Upper lobe of left lung (tissue), 6 donors: ENCODE measurements around the gene UXS1. TPM values are rescaled to one million over a fixed set of nuclear protein-coding genes. Genes with fewer than 3 reads are reported as not detected.
"Not testable (repeated sequence)": the region's sequence is repeated elsewhere in the genome, so short reads cannot be mapped to it uniquely, and the experiment has no call there.

Experiments used
- ATAC-seq, 2 donors: fragments of 200-7000 bp; cut with Tn5 transposase; one replicate each; pipeline ENCODE4 v1.9.1; 2022; ENCODE audit warnings: mild to moderate bottlenecking in 2 of 2, moderate library complexity in 2 of 2; ENCODE audit not compliant: low FRiP score in 2 of 2
- DNase-seq, 2 donors: peaks; one replicate each; pipeline ENCODE4 v3.0.0-alpha.2; 2019 to 2020
- H3K27ac ChIP-seq, 4 donors: fragments of 200-600 bp; sonication (generic); one replicate each; pipeline ENCODE4 v1.5.1; 2016 to 2019
- H3K27me3 ChIP-seq, 4 donors: fragments of 200-600 bp; sonication (generic); one replicate each; pipeline ENCODE4 v1.5.1; 2017 to 2019
- H3K36me3 ChIP-seq, 4 donors: fragments of 200-600 bp; sonication (generic); one replicate each; pipeline ENCODE4 v1.5.1; 2016 to 2019
- H3K4me1 ChIP-seq, 4 donors: fragments of 200-600 bp; sonication (generic); one replicate each; pipeline ENCODE4 v1.5.1; 2018 to 2019
- H3K4me3 ChIP-seq, 4 donors: fragments of 200-600 bp; sonication (generic); one replicate each; pipeline ENCODE4 v1.5.1; 2017 to 2019; ENCODE audit warnings: mild to moderate bottlenecking in 2 of 4, moderate library complexity in 1 of 4
- H3K9me3 ChIP-seq, 4 donors: fragments of 200-600 bp; sonication (generic); one replicate each; pipeline ENCODE4 v1.5.1; 2018 to 2019
- CTCF ChIP-seq, 6 experiments: fragments of 450-650 bp in 4 of 6; fragments of 200-600 bp in 2 of 6; sonication (generic) in 2 of 6; IDR thresholded peaks; one replicate each; pipeline ENCODE4 v1.5.1; 2016 to 2019; ENCODE audit warnings: antibody characterized with exemption in 6 of 6
- EP300 ChIP-seq, 4 donors: sonication (generic); formaldehyde crosslinking; IDR thresholded peaks; one replicate each; pipeline ENCODE4 v1.5.1; 2017; ENCODE audit warnings: antibody characterized with exemption in 4 of 4, control low read depth in 2 of 4
- POLR2A ChIP-seq, 4 donors: fragments of 450-650 bp; IDR thresholded peaks; one replicate each; pipeline ENCODE4 v1.5.1; 2016 to 2017; ENCODE audit warnings: antibody characterized with exemption in 4 of 4, mild to moderate bottlenecking in 2 of 4
- POLR2AphosphoS5 ChIP-seq, 2 donors: sonication (generic); formaldehyde crosslinking; IDR thresholded peaks; one replicate each; pipeline ENCODE4 v1.5.1; 2017; ENCODE audit warnings: antibody characterized with exemption in 2 of 2
- WGBS, 2 donors: methylation state at CpG; one replicate each; pipeline ENCODE4 v1.1.5; 2017 to 2018; 5-methylcytosine and 5-hydroxymethylcytosine counted together
- total RNA-seq, 6 donors: library from RNA; depleted of rRNA in 4 of 6; stranded (reverse); fragments of >200 nt in 4 of 6; gene quantifications; one replicate each; pipeline versions ENCODE4 v1.1.0 to v1.2.1, GENCODE V29; 2016 to 2021
- donor health status: DM: no; HTN: no; CAD: no; lungs with moderate emphysema.
- donor health status: DM: no; HTN: yes; CAD: no; lungs with severe emphysema.

The UXS1 gene
- total RNA-seq, 6 donors from 2014 or later, result 53.1 to 183 (median 93.5) TPM

GRCh38 chr2:106140113-106140512 lies 54.0 kb downstream of the UXS1 start:
- peaks cover 10 to 24% (median 14%) of the 10 kb centered on the region in 4 donors for H3K4me1 ChIP-seq
- H3K36me3 ChIP-seq, result peaks cover 0 to 6% (median 2%) of the 10 kb centered on the region in 4 donors
- WGBS, 2 donors, result 55 to 65% methylated on average over 6 of the region's 6 CpGs
- no peaks in the 10 kb centered on the region for H3K27me3 ChIP-seq
- TF ChIP-seq EP300 (IDR thresholded peaks at IDR 0.05), result no peak
- no peak for TF ChIP-seq POLR2AphosphoS5 (IDR thresholded peaks at IDR 0.05)
- no peak for TF ChIP-seq POLR2A (IDR thresholded peaks at IDR 0.05)
- TF ChIP-seq CTCF (IDR thresholded peaks at IDR 0.05), result no peak
- H3K27ac ChIP-seq, result peak overlapping the region in 2 of 4 donors; percentile 22 to 29
- ATAC-seq (no peak), DNase-seq (peak in 1 of 2 donors; percentile 49)
- H3K4me3 ChIP-seq, result no peak overlapping the region
- no peaks in the 10 kb centered on the region for H3K9me3 ChIP-seq

- peak overlapping the region; percentile 20 to 74 (median 64) for H3K27ac ChIP-seq
- WGBS, 2 donors, result 54 to 66% methylated on average over 10 of the region's 10 CpGs
- DNase-seq (no peak), ATAC-seq (no peak)
- no peaks in the 10 kb centered on the region for H3K27me3 ChIP-seq
- no peaks in the 10 kb centered on the region for H3K9me3 ChIP-seq
- TF ChIP-seq CTCF (IDR thresholded peaks at IDR 0.05), result no peak
- TF ChIP-seq EP300 (IDR thresholded peaks at IDR 0.05), result no peak
- no peak for TF ChIP-seq POLR2AphosphoS5 (IDR thresholded peaks at IDR 0.05)
- TF ChIP-seq POLR2A (IDR thresholded peaks at IDR 0.05), result no peak
- H3K4me3 ChIP-seq, result no peak overlapping the region
- peaks cover 10 to 24% (median 14%) of the 10 kb centered on the region in 4 donors for H3K4me1 ChIP-seq
- peaks cover 0 to 6% (median 0%) of the 10 kb centered on the region in 4 donors for H3K36me3 ChIP-seq
Observed at GRCh38 chr2:106139238-106139935, 54.7 kb downstream of the UXS1 start.

- Histone ChIP-seq H3K4me3 (no peak overlapping the region), H3K36me3 (peaks cover 0 to 6% (median 0%) of the 10 kb centered on the region in 4 donors), H3K9me3 (no peaks in the 10 kb centered on the region), H3K4me1 (peaks cover 10 to 24% (median 14%) of the 10 kb centered on the region in 4 donors), H3K27me3 (no peaks in the 10 kb centered on the region), H3K27ac (peak overlapping the region; percentile 20 to 74 (median 64))
- TF ChIP-seq EP300 (IDR thresholded peaks at IDR 0.05), result no peak
- no peak for TF ChIP-seq POLR2AphosphoS5 (IDR thresholded peaks at IDR 0.05)
- no peak for TF ChIP-seq CTCF (IDR thresholded peaks at IDR 0.05)
- no peak for TF ChIP-seq POLR2A (IDR thresholded peaks at IDR 0.05)
- DNase-seq, result no peak
- peak in 1 of 2 donors; percentile 43 for ATAC-seq
- 61 to 68% methylated on average over 11 of the region's 11 CpGs for WGBS, 2 donors
Observed at GRCh38 chr2:106138543-106139237, 55.4 kb downstream of the UXS1 start.

- Histone ChIP-seq H3K27ac (peak overlapping the region; percentile 20 to 74 (median 64)), H3K36me3 (peaks cover 0 to 3% (median 0%) of the 10 kb centered on the region in 4 donors), H3K4me3 (no peak overlapping the region), H3K27me3 (no peaks in the 10 kb centered on the region), H3K9me3 (no peaks in the 10 kb centered on the region), H3K4me1 (peaks cover 10 to 24% (median 14%) of the 10 kb centered on the region in 4 donors)
- no peak for TF ChIP-seq CTCF (IDR thresholded peaks at IDR 0.05)
- no peak for TF ChIP-seq POLR2A (IDR thresholded peaks at IDR 0.05)
- no peak for TF ChIP-seq POLR2AphosphoS5 (IDR thresholded peaks at IDR 0.05)
- no peak for TF ChIP-seq EP300 (IDR thresholded peaks at IDR 0.05)
- ATAC-seq, result no peak
- WGBS, 2 donors, result 75 to 89% methylated on average over 12 to 14 of the region's 14 CpGs
- no peak for DNase-seq
Observed at GRCh38 chr2:106137731-106138521, 56.2 kb downstream of the UXS1 start.

- not testable (repeated sequence) for H3K36me3 ChIP-seq, H3K27me3 ChIP-seq, H3K9me3 ChIP-seq, ATAC-seq, DNase-seq, H3K27ac ChIP-seq, H3K4me1 ChIP-seq
- H3K4me3 ChIP-seq, result peak overlapping the region in 2 of 4 donors; percentile 12 to 25
- WGBS, 2 donors, result no CpG with 5 or more reads among the region's 14 CpGs
Observed at GRCh38 chr2:106131192-106131591, 62.9 kb downstream of the UXS1 start.
